Transverse colon (tissue), 4 donors: ENCODE results near the gene CIZ1. TPM values are rescaled to one million over a fixed set of nuclear protein-coding genes. Genes with fewer than 3 reads are reported as not detected.

Source experiments
- DNase-seq: peaks from one replicate; pipeline ENCODE4 v3.0.0-alpha.2; 2019
- H3K27ac ChIP-seq, 4 donors: fragments of 200-600 bp; sonication (generic); 2 replicates each; pipeline ENCODE4 v1.5.1; 2016 to 2018; ENCODE audit warnings: inconsistent platforms in 4 of 4
- H3K27me3 ChIP-seq: fragments of 200-600 bp; sonication (generic); 2 replicates; pipeline ENCODE4 v1.5.1; 2017; ENCODE audit warnings: inconsistent platforms
- H3K36me3 ChIP-seq, 4 donors: fragments of 200-600 bp; sonication (generic); 2 replicates each; pipeline ENCODE4 v1.5.1; 2017 to 2019; ENCODE audit warnings: inconsistent platforms in 4 of 4
- H3K4me1 ChIP-seq, 4 donors: fragments of 200-600 bp; sonication (generic); 2 replicates each; pipeline ENCODE4 v1.5.1; 2017 to 2020; ENCODE audit warnings: inconsistent platforms in 4 of 4
- H3K4me3 ChIP-seq, 4 donors: fragments of 200-600 bp; sonication (generic); 1 replicate in 1 of 4; 2 replicates in 3 of 4; pipeline versions ENCODE4 v1.5.1 to v1.6.1; 2017 to 2019; ENCODE audit warnings: inconsistent platforms in 4 of 4
- H3K9me3 ChIP-seq, 2 donors: fragments of 200-600 bp; sonication (generic); 2 replicates each; pipeline ENCODE4 v1.5.1; 2017 to 2019; ENCODE audit warnings: inconsistent platforms in 2 of 2
- CTCF ChIP-seq, 5 experiments: fragments of 200-600 bp in 3 of 5; fragments of 450-650 bp in 2 of 5; sonication (generic) in 3 of 5; IDR thresholded peaks; 1 replicate in 2 of 5; 2 replicates in 3 of 5; pipeline ENCODE4 v1.5.1; 2016 to 2017; ENCODE audit warnings: antibody characterized with exemption in 5 of 5, inconsistent platforms in 3 of 5, mild to moderate bottlenecking in 2 of 5, moderate library complexity in 1 of 5
- EP300 ChIP-seq: sonication (generic); formaldehyde crosslinking; IDR thresholded peaks from one replicate; pipeline ENCODE4 v1.6.1; 2017; ENCODE audit warnings: antibody characterized with exemption, low read depth
- POLR2A ChIP-seq: fragments of 450-650 bp; IDR thresholded peaks from one replicate; pipeline ENCODE4 v1.6.1; 2016; ENCODE audit warnings: antibody characterized with exemption, mild to moderate bottlenecking, moderate library complexity
- POLR2AphosphoS5 ChIP-seq, 3 donors: sonication (generic); formaldehyde crosslinking; IDR thresholded peaks; one replicate each; pipeline ENCODE4 v1.6.1; 2016; ENCODE audit warnings: antibody characterized with exemption in 3 of 3
- WGBS, 2 donors: methylation state at CpG; one replicate each; pipeline ENCODE4 v1.1.5; 2018; ENCODE audit warnings: low coverage in 1 of 2; 5-methylcytosine and 5-hydroxymethylcytosine counted together
- in situ Hi-C, 4 donors: fragments of 200-750 bp; cut with MboI; loops; one replicate each; pipeline versions ENCODE4 v1.15.0 to v1.15.1; 2017; ENCODE audit warnings: low sequenced_read_pairs in 3 of 4, low pct_ligation_motif_present in 1 of 4, low pct_unique_long_range_greater_than_20kb in 1 of 4
- intact Hi-C: fragments of 100-400 bp; cut with DNase I; formaldehyde crosslinking; loops from one replicate; pipeline ENCODE4 v1.15.1; 2023; ENCODE audit warnings: low total_unique reads
- total RNA-seq, 4 donors: library from RNA; depleted of rRNA; stranded (reverse); fragments of >200 nt; gene quantifications; one replicate each; pipeline ENCODE4 v1.1.0, GENCODE V29; 2016

The CIZ1 gene
- total RNA-seq, 4 donors from 2014 or later: 59.9 to 211 (median 73.0) TPM

DNA sequence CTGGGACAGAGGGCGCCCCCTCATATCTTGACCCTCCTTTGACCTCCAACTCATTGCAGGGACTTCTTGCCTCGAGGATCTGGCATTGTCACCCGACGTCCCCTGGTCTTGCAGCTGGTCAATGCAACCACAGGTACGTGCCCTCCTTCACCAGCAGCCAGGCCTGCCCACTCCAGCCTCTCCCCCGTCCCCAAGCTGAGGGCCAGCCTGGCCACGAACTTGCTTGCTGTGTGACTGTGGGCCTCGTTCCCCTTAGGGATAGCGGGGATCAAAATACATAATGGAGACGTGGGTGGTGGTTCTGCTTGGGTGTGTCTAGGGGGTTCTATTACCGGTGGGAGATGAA lies 26.8 kb upstream of the CIZ1 start:
- 68% methylated on average over 11 of the region's 11 CpGs; no CpG with 5 or more reads in 1 of the 2 donors for WGBS, 2 donors

GRCh38 chr9:128216781-128217553 lies 25.6 kb upstream of the CIZ1 start:
- Histone ChIP-seq H3K27me3 (no peaks in the 10 kb centered on the region), H3K27ac (no peak overlapping the region), H3K4me3 (no peak overlapping the region), H3K36me3 (no peaks in the 10 kb centered on the region), H3K9me3 (no peaks in the 10 kb centered on the region), H3K4me1 (peaks cover 4 to 12% (median 6%) of the 10 kb centered on the region in 4 donors)
- intact Hi-C loops: no loop called here
- 79 to 81% methylated on average over 7 to 16 of the region's 16 CpGs for WGBS, 2 donors
- in situ Hi-C loops: no loop called here
- TF ChIP-seq POLR2AphosphoS5 (IDR thresholded peaks at IDR 0.05) (no peak), CTCF (IDR thresholded peaks at IDR 0.05) (no peak), POLR2A (no peak), EP300 (no peak)
- no peak for DNase-seq

More for the DNA sequence above, 26.8 kb upstream of the CIZ1 start:
- DNase-seq: no peak
- H3K9me3 ChIP-seq: no peaks in the 10 kb centered on the region
- H3K27me3 ChIP-seq: no peaks in the 10 kb centered on the region
- H3K4me3 ChIP-seq: peak overlapping the region in 3 of 4 donors; percentile 15 to 40 (median 28)
- intact Hi-C loops (no loop called here), in situ Hi-C loops (no loop called here)
- H3K4me1 ChIP-seq: peaks cover 4 to 12% (median 6%) of the 10 kb centered on the region in 4 donors
- H3K27ac ChIP-seq: peak overlapping the region in 3 of 4 donors; percentile 7 to 50 (median 19)
- no peaks in the 10 kb centered on the region for H3K36me3 ChIP-seq
- no peak for TF ChIP-seq POLR2AphosphoS5 (IDR thresholded peaks at IDR 0.05)
- no peak for TF ChIP-seq EP300
- no peak for TF ChIP-seq CTCF (IDR thresholded peaks at IDR 0.05)
- TF ChIP-seq POLR2A: no peak

DNA sequence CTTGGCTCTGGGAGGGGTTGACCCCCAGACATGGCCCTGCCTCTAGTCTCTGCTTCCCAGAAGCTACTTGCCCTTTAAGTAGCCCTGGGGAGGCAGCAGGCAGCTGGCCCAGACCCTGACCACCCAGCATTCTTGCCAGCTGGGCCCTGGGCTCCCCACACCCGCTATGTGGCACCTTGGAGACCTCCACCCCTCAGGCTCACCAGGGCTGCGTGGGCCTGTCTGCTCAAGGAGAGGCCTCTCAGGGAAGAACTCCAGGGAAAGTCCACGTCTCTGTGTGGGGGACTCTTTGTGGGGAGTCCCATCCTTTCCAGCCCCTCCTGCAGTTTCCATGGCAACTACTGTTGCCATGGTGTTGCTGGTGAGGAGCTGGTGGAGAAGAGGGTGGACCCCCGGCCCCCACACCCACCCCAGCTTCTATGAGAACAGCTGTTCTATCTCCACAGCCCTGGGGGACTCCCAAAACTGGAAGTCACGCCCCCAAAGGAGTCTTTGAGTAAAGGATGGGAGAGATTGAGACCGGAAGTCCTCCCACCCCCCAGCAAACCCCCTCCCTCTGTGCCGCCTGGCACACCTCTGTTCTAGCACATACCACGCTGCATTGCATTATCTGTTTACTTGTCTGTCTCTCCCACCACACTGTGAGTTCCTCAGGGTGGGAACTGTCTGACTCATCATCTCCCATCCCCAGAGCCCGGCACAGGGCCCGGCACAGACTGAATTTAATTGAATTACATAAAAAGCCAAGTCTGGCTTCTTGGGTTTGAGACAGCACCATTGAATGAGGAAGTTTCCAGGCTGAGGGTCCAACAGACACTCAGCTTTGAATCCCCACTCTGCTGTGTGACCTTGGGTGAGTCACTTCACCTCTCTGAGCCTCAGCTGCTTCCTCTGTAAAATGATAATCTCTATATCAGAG lies 24.4 kb upstream of the CIZ1 start:
- Histone ChIP-seq H3K36me3 (no peaks in the 10 kb centered on the region), H3K27ac (peak overlapping the region; percentile 27 to 43 (median 34)), H3K4me3 (no peak overlapping the region), H3K27me3 (no peaks in the 10 kb centered on the region), H3K4me1 (peaks cover 4 to 16% (median 10%) of the 10 kb centered on the region in 4 donors), H3K9me3 (no peaks in the 10 kb centered on the region)
- DNase-seq: no peak
- 75% methylated on average over 9 of the region's 10 CpGs; no CpG with 5 or more reads in 1 of the 2 donors for WGBS, 2 donors
- intact Hi-C loops (no loop called here), in situ Hi-C loops (no loop called here)
- no peak for TF ChIP-seq POLR2A
- TF ChIP-seq POLR2AphosphoS5 (IDR thresholded peaks at IDR 0.05): no peak
- TF ChIP-seq EP300: no peak
- no peak for TF ChIP-seq CTCF (IDR thresholded peaks at IDR 0.05)
